NT2/D1 (cell line): ENCODE measurements around the gene RAP1A.
"Not testable (repeated sequence)": the region's sequence is repeated elsewhere in the genome, so short reads cannot be mapped to it uniquely, and the experiment has no call there.

Source experiments
- YY1 ChIP-seq: IDR thresholded peaks from 2 replicates; pipeline ENCODE4 v1.6.1; 2011; ENCODE audit not compliant: insufficient read length, insufficient read depth
- ZNF274 ChIP-seq: IDR thresholded peaks from 2 replicates; pipeline ENCODE4 v1.6.1; 2011; ENCODE audit warnings: mild to moderate bottlenecking, low read depth, low read length

GRCh38 chr1:111742292-111742691 lies 122.7 kb downstream of the RAP1A start:
- TF ChIP-seq YY1, ZNF274: not testable (repeated sequence)
